GM19438 (cell line): ENCODE results near the gene PHYHD1.
"Not testable (repeated sequence)": the region's sequence is repeated elsewhere in the genome, so short reads cannot be mapped to it uniquely, and the experiment has no call there.

Experiments used
- ATAC-seq: cut with Tn5 transposase; IDR thresholded peaks from one replicate; pipeline ENCODE4 v1.9.1; 2021; ENCODE audit warnings: low read depth; ENCODE audit not compliant: unreplicated experiment

Gene PHYHD1

GRCh38 chr9:128947527-128948301 lies 26.9 kb downstream of the PHYHD1 start, which contains the start of the genes DOLK and NUP188:
Gene DOLK, minus strand, starts transcription at chr9:128947603. Its CDS starts 300 bp downstream, at chr9:128947303.
Gene NUP188, plus strand, starts transcription at chr9:128947699. Its CDS starts 21 bp downstream, at chr9:128947720.
- ATAC-seq, result peak; percentile 75

- not testable (repeated sequence) for ATAC-seq
Observed at GRCh38 chr9:128961403-128961802, 40.6 kb downstream of the PHYHD1 start.

GRCh38 chr9:128969491-128969890 lies 48.7 kb downstream of the PHYHD1 start:
- no peak for ATAC-seq

- no peak for ATAC-seq
Observed at GRCh38 chr9:128972956-128973355, 52.2 kb downstream of the PHYHD1 start.

- no peak for ATAC-seq
Observed at GRCh38 chr9:128979111-128979510, 58.3 kb downstream of the PHYHD1 start.

- ATAC-seq, result no peak
Observed at GRCh38 chr9:128983536-128983935, 62.8 kb downstream of the PHYHD1 start.

GRCh38 chr9:128986671-128987070 lies 65.9 kb downstream of the PHYHD1 start:
- no peak for ATAC-seq

GRCh38 chr9:128987805-128988204 lies 67.0 kb downstream of the PHYHD1 start:
- ATAC-seq, result no peak
